ENCODE data around the gene CCNYL1.

DNA sequence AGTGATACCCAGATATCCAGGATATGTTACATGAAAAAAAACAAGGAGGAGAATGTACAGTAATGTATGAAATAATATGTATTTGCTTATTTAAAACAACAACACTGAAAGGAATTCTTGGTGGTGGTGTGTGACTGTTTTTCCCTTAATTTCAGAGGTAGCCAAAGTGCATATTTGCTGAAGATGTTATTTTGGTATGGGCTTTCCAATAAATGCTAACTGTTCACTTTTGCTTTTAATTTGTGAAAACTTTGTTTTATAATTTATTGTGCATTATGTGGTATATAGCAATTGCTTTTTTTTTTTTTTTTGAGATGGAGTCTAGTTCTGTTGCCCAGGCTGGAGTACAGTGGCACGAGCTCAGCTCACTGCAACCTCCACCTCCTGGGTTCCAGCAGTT is 7.6 kb downstream of the CCNYL1 start:
- no peak for TF ChIP-seq CTCF (IDR thresholded peaks at IDR 0.05)
- TF ChIP-seq POLR2A (IDR thresholded peaks at IDR 0.05): no peak
- no peak for TF ChIP-seq POLR2AphosphoS5 (IDR thresholded peaks at IDR 0.05)
